ENCODE data around the gene MEDAG. TPM values are rescaled to one million over a fixed set of nuclear protein-coding genes. Genes with fewer than 3 reads are reported as not detected.

Gene MEDAG
- total RNA-seq, 1 experiment from 2014 or later = 1.6 TPM

DNA sequence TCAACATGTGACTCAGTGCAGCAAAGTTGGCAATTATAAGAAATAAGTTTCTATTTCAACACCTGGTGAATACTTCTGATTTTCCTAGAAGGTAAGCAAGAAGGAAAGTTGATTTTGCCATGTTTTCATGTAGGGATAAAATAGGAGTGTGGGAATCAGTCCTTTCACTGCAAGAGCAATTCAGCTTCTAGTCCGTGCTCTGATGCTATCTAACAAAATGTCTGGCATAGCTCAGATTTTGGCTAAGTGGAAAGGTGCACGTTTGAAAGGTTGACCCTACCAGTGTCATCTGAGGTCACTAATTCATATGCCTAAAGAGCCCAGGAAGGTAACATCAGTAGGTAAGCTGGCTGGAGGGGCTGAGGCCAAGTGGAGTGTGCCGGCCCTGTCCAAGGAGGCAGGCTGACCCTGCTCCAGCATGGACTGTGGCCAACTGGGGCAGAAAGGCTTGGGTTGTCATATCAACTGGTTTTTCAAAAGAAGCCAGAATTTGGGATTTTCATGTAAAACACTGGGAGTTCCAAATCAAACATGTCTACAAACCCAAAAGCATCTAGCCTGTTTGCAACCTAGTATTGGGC lies 38.9 kb upstream of the MEDAG start:
- Mint-ChIP-seq H3K27me3 (ENCODE audit: unreplicated experiment) (no peaks in the 10 kb centered on the region), H3K4me1 (ENCODE audit: low read depth, unreplicated experiment) (peaks cover 29% of the 10 kb centered on the region), H3K27ac (ENCODE audit: unreplicated experiment) (no peak overlapping the region), H3K4me3 (ENCODE audit: low read depth, unreplicated experiment) (no peak overlapping the region), H3K9me3 (ENCODE audit: low read depth, unreplicated experiment) (no peaks in the 10 kb centered on the region), H3K36me3 (ENCODE audit: insufficient read depth, unreplicated experiment) (no peaks in the 10 kb centered on the region)
- TF ChIP-seq, protein P1, sequence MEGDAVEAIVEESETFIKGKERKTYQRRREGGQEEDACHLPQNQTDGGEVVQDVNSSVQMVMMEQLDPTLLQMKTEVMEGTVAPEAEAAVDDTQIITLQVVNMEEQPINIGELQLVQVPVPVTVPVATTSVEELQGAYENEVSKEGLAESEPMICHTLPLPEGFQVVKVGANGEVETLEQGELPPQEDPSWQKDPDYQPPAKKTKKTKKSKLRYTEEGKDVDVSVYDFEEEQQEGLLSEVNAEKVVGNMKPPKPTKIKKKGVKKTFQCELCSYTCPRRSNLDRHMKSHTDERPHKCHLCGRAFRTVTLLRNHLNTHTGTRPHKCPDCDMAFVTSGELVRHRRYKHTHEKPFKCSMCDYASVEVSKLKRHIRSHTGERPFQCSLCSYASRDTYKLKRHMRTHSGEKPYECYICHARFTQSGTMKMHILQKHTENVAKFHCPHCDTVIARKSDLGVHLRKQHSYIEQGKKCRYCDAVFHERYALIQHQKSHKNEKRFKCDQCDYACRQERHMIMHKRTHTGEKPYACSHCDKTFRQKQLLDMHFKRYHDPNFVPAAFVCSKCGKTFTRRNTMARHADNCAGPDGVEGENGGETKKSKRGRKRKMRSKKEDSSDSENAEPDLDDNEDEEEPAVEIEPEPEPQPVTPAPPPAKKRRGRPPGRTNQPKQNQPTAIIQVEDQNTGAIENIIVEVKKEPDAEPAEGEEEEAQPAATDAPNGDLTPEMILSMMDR (IDR thresholded peaks at IDR 0.05; ENCODE audit: unreplicated experiment) = no peak
- no peak for DNase-seq
- intact Hi-C loops (cut with micrococcal nuclease; ENCODE audit: unreplicated experiment) = loop anchor here (5.0 to 10.0 kb wide), 3 partner anchors 125 to 192 kb away; no protein-coding TSS in a partner anchor
- CTCF ChIA-PET = no interaction called here
- no TSS peak for BruUV-seq (replicated peaks)

DNA sequence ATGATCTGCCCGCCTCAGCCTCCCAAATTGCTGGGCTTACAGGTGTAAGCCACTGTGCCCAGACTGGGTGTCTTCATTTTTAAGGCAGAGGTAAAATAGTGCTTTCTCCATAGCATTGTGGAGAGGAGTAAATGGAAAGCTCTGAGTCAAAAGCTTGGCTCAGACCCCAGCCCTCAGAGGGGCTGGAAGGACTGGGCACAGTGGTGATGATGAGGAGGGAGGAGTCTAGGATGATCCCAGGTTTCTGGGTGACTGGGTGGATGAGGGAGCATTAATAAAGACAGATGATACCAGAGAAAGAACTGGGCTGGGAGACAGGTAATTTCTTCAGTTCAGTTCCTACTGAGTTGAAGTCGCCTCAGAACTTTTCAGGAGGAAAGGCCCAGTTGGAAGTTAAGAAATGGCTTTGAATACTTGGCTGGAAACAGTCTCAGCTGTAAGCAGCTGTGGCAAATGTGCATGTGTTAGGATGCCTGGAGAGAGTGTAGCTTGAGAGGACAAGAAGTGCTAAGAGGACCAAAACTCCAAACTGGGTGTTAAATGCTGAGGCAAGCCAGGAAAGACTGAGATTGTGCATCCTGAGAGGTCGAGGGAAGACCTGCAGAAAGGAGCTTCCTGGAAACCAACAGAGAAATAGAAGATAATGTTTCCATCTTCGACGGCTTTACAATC lies 37.1 kb upstream of the MEDAG start:
- no TSS peak for BruUV-seq (replicated peaks)
- Mint-ChIP-seq H3K9me3 (ENCODE audit: low read depth, unreplicated experiment) (no peaks in the 10 kb centered on the region), H3K4me3 (ENCODE audit: low read depth, unreplicated experiment) (no peak overlapping the region), H3K4me1 (ENCODE audit: low read depth, unreplicated experiment) (peaks cover 26% of the 10 kb centered on the region), H3K27ac (ENCODE audit: unreplicated experiment) (no peak overlapping the region), H3K36me3 (ENCODE audit: insufficient read depth, unreplicated experiment) (no peaks in the 10 kb centered on the region), H3K27me3 (ENCODE audit: unreplicated experiment) (no peaks in the 10 kb centered on the region)
- CTCF ChIA-PET = no interaction called here
- intact Hi-C loops (cut with micrococcal nuclease; ENCODE audit: unreplicated experiment) = loop anchor here (5.0 to 10.0 kb wide), 3 partner anchors 127 to 194 kb away; no protein-coding TSS in a partner anchor
- DNase-seq = no peak
- TF ChIP-seq, protein P1 (IDR thresholded peaks at IDR 0.05; ENCODE audit: unreplicated experiment) = no peak

DNA sequence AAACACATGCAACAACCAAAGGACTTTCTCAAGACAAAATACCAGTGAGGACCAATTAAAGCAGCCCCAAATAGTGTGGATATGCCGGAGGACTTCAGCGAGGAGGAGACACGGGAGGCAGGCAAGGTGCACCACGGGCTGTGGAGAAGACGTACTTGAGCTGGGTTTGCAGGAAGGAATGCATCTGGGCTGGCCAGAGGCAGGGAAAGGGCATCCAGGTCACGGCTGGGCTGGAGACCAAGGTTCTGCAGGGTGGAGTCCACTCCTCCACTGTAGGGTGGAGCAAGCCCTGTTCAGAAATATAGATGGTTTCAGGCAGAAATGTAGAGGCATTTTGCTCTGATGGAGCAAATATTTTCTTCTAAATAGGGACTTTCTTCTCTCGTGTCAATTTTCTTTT lies 36.6 kb upstream of the MEDAG start:
- no peak for DNase-seq
- peaks cover 21% of the 10 kb centered on the region for H3K4me1 Mint-ChIP-seq (ENCODE audit: low read depth, unreplicated experiment)
- H3K27ac Mint-ChIP-seq (ENCODE audit: unreplicated experiment) = no peak overlapping the region
- BruUV-seq (replicated peaks) = no TSS peak
- H3K4me3 Mint-ChIP-seq (ENCODE audit: low read depth, unreplicated experiment) = no peak overlapping the region
- H3K36me3 Mint-ChIP-seq (ENCODE audit: insufficient read depth, unreplicated experiment) = no peaks in the 10 kb centered on the region
- H3K27me3 Mint-ChIP-seq (ENCODE audit: unreplicated experiment) = no peaks in the 10 kb centered on the region
- no peaks in the 10 kb centered on the region for H3K9me3 Mint-ChIP-seq (ENCODE audit: low read depth, unreplicated experiment)
- TF ChIP-seq, protein P1 (IDR thresholded peaks at IDR 0.05; ENCODE audit: unreplicated experiment) = no peak
- CTCF ChIA-PET = no interaction called here
- intact Hi-C loops (cut with micrococcal nuclease; ENCODE audit: unreplicated experiment) = loop anchor here (5.0 to 10.0 kb wide), 3 partner anchors 127 to 195 kb away; no protein-coding TSS in a partner anchor

DNA sequence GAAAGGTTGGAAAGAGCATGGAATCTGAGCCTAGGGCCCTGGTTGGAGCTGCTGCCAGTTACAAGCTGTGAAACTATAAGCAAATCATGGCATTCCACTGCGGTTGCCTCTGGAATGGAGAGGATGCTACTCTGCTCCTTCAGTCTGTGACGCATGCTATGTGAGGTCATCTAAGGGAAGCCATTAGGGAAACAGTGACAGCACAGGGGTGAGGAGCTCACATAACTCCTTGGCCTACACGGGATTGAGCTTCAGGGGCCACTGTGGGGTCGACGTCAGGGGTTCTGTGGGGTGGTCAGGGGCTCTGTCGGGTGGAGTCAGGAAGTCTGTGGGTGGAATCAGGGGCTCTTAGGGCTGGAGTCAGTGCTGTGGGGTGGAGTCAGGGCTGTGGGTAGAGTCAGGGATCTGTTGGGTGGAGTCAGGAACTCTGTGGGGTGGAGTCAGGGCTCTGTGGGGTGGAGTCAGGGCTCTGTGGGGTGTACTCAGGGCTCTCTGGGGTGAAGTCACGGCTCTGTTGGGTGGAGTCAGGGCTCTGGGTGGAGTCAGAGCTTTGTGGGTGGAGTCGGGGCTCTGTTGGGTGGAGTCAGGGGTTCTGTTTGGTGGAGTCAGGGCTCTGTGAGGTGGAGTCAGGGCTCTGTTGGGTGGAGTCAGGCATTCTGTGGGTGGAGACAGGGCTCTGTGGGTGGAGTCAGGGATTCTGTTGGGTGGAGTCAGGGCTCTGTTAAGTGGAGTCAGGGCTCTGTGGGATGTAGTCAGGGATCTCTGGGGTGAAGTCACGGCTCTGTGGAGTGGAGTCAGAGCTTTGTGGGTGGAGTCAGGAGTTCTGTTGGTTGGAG lies 35.8 kb upstream of the MEDAG start:
- Mint-ChIP-seq H3K27me3 (ENCODE audit: unreplicated experiment) (no peaks in the 10 kb centered on the region), H3K9me3 (ENCODE audit: low read depth, unreplicated experiment) (no peaks in the 10 kb centered on the region), H3K27ac (ENCODE audit: unreplicated experiment) (no peak overlapping the region), H3K36me3 (ENCODE audit: insufficient read depth, unreplicated experiment) (no peaks in the 10 kb centered on the region), H3K4me1 (ENCODE audit: low read depth, unreplicated experiment) (peaks cover 14% of the 10 kb centered on the region), H3K4me3 (ENCODE audit: low read depth, unreplicated experiment) (no peak overlapping the region)
- TF ChIP-seq, protein P1 (IDR thresholded peaks at IDR 0.05; ENCODE audit: unreplicated experiment) = no peak
- peak; percentile 21 for DNase-seq
- BruUV-seq (replicated peaks) = no TSS peak
- intact Hi-C loops (cut with micrococcal nuclease; ENCODE audit: unreplicated experiment) = no loop called here
- CTCF ChIA-PET = no interaction called here
